Loucy (cell line): ENCODE data around the gene CACNA1S.

Experiments
- H2AFZ ChIP-seq: fragments of 200-600 bp; sonication (generic); 2 replicates; pipeline ENCODE4 v1.6.0; 2016; ENCODE audit warnings: antibody characterized with exemption, mild to moderate bottlenecking, low read length, moderate library complexity
- H3F3A ChIP-seq: fragments of 200-600 bp; 2 replicates; pipeline ENCODE4 v1.6.0; 2016; ENCODE audit warnings: antibody characterized with exemption, low read depth, mild to moderate bottlenecking
- H3K27me3 ChIP-seq: fragments of 200-600 bp; sonication (generic); 2 replicates; pipeline ENCODE4 v1.6.1; 2014; ENCODE audit warnings: low read length, mild to moderate bottlenecking; ENCODE audit not compliant: insufficient read depth, poor library complexity, severe bottlenecking
- H3K36me3 ChIP-seq: fragments of 200-600 bp; sonication (generic); 2 replicates; pipeline ENCODE4 v1.6.1; 2016; ENCODE audit warnings: low read length; ENCODE audit not compliant: insufficient read depth
- H3K4me1 ChIP-seq: fragments of 200-600 bp; sonication (generic); 2 replicates; pipeline ENCODE4 v1.5.1; 2014; ENCODE audit warnings: low read length, mild to moderate bottlenecking; ENCODE audit not compliant: insufficient read depth, poor library complexity, severe bottlenecking
- H3K4me2 ChIP-seq: fragments of 200-600 bp; sonication (generic); 2 replicates; pipeline ENCODE4 v1.6.0; 2014; ENCODE audit warnings: antibody characterized with exemption, low read length, low read depth, mild to moderate bottlenecking; ENCODE audit not compliant: poor library complexity, severe bottlenecking
- H3K4me3 ChIP-seq: fragments of 200-600 bp; sonication (generic); 2 replicates; pipeline ENCODE4 v1.5.1; 2014; ENCODE audit warnings: low read length, mild to moderate bottlenecking, mixed read lengths; ENCODE audit not compliant: poor library complexity, severe bottlenecking
- H3K79me2 ChIP-seq: fragments of 200-600 bp; sonication (generic); 2 replicates; pipeline ENCODE4 v1.6.1; 2014; ENCODE audit warnings: low read length; ENCODE audit not compliant: insufficient read depth
- H3K9ac ChIP-seq: fragments of 200-600 bp; sonication (generic); 2 replicates; pipeline ENCODE4 v1.6.0; 2014; ENCODE audit warnings: mild to moderate bottlenecking, low read depth, low read length, moderate library complexity; ENCODE audit not compliant: poor library complexity, severe bottlenecking
- H3K9me2 ChIP-seq: fragments of 200-600 bp; sonication (generic); replicated peaks from 2 replicates; pipeline ENCODE4 v1.6.1; 2016; ENCODE audit warnings: low read depth, low read length, mixed read lengths
- H3K9me3 ChIP-seq: fragments of 200-600 bp; sonication (generic); 2 replicates; pipeline ENCODE4 v1.6.1; 2014; ENCODE audit warnings: mild to moderate bottlenecking, antibody characterized with exemption, low read length, low read depth; ENCODE audit not compliant: insufficient read depth
- H4K20me1 ChIP-seq: fragments of 200-600 bp; sonication (generic); 2 replicates; pipeline ENCODE4 v1.6.0; 2014; ENCODE audit warnings: antibody characterized with exemption, low read length, mild to moderate bottlenecking; ENCODE audit not compliant: insufficient read depth, poor library complexity, severe bottlenecking
- EZH2phosphoT487 ChIP-seq: fragments of 200-600 bp; IDR thresholded peaks from 2 replicates; pipeline ENCODE4 v1.6.1; 2018; ENCODE audit warnings: antibody characterized with exemption, mild to moderate bottlenecking, moderate library complexity, borderline replicate concordance
- TF ChIP-seq, protein P1 (sequence below): fragments of 200-600 bp; sonication (generic); conservative IDR thresholded peaks from 2 replicates; pipeline ENCODE4 v1.5.1; 2014; ENCODE audit warnings: mild to moderate bottlenecking, antibody characterized with exemption, low read length

CACNA1S gene

DNA sequence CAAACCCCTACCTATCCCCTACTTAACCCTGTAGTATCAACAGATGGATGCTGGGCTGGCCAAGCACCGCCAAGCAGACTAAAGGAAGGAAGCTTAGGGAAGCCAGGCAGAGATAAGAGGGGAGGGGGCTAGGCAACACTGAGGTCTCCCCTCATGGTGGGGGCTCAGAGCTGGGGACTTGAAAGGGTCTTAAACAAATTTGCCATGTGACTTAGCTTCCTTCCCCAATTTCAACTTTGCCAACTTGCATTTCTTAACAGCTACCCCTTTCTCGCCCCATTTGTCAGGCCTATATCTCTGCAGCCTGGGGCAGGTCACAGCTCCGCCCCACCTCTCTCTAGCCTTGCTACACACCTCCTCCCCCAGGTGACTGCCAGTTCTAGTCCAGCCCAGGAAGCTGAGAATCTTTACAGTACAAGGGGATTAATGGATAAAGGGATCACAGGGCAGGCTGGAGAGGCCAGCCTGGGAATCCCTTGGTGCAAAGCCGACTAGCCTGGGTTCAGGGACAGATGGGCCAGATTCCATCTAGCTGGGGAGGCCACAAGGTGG is 92.1 kb downstream of the CACNA1S start:
- TF ChIP-seq, protein P1, sequence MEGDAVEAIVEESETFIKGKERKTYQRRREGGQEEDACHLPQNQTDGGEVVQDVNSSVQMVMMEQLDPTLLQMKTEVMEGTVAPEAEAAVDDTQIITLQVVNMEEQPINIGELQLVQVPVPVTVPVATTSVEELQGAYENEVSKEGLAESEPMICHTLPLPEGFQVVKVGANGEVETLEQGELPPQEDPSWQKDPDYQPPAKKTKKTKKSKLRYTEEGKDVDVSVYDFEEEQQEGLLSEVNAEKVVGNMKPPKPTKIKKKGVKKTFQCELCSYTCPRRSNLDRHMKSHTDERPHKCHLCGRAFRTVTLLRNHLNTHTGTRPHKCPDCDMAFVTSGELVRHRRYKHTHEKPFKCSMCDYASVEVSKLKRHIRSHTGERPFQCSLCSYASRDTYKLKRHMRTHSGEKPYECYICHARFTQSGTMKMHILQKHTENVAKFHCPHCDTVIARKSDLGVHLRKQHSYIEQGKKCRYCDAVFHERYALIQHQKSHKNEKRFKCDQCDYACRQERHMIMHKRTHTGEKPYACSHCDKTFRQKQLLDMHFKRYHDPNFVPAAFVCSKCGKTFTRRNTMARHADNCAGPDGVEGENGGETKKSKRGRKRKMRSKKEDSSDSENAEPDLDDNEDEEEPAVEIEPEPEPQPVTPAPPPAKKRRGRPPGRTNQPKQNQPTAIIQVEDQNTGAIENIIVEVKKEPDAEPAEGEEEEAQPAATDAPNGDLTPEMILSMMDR: no peak
- TF ChIP-seq EZH2phosphoT487: no peak
- peak overlapping the region; percentile 88 for H3K9ac ChIP-seq
- H3K27me3 ChIP-seq: no peaks in the 10 kb centered on the region
- H3K9me2 ChIP-seq: no peaks in the 10 kb centered on the region
- H3K4me1 ChIP-seq: peaks cover 76% of the 10 kb centered on the region
- H3F3A ChIP-seq: peaks cover 11% of the 10 kb centered on the region
- no peaks in the 10 kb centered on the region for H3K9me3 ChIP-seq
- no peak overlapping the region for H2AFZ ChIP-seq
- H3K36me3 ChIP-seq: no peaks in the 10 kb centered on the region
- H3K4me2 ChIP-seq: peak overlapping the region; percentile 86
- H3K4me3 ChIP-seq: peak overlapping the region; percentile 77
- no peaks in the 10 kb centered on the region for H4K20me1 ChIP-seq
- peaks cover 73% of the 10 kb centered on the region for H3K79me2 ChIP-seq

DNA sequence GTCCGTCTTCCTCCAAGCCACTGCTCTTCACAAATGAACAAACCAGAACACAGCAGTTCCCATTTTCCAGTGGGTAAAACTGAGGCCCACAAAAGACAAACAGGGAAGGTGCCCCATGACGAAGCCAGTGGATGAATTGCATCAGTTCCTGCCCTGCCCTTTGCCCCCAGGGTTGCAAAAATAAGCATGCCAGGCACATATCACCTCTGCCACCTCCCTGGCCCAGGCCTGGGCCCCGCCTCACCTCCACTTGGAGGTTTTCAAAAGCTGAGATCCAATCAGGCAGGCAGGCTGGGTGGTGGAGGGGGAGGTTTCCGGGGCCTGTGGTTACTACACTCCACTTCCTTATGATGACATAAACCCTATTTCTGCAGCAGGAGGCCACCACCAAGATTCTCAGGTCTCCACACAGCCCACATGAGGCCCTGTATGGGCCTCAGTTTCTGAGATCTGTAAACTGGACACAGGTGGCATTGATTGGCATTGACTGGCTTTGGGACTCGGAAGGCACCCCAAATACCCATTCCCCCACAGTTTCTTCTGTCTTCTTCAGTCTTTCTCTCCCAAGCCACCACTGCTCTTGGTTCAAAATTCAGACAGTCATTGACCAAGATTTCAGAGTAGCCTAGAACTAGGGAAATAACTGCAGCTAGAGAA is 92.8 kb downstream of the CACNA1S start:
- no peaks in the 10 kb centered on the region for H3K9me2 ChIP-seq
- no peaks in the 10 kb centered on the region for H4K20me1 ChIP-seq
- peaks cover 83% of the 10 kb centered on the region for H3K4me1 ChIP-seq
- peak overlapping the region; percentile 88 for H3K9ac ChIP-seq
- H3K4me2 ChIP-seq: peak overlapping the region; percentile 86
- H3F3A ChIP-seq: peaks cover 11% of the 10 kb centered on the region
- no peaks in the 10 kb centered on the region for H3K36me3 ChIP-seq
- H3K9me3 ChIP-seq: no peaks in the 10 kb centered on the region
- no peak overlapping the region for H2AFZ ChIP-seq
- H3K27me3 ChIP-seq: no peaks in the 10 kb centered on the region
- no peak for TF ChIP-seq EZH2phosphoT487
- TF ChIP-seq, protein P1: no peak
- peaks cover 79% of the 10 kb centered on the region for H3K79me2 ChIP-seq
- H3K4me3 ChIP-seq: peak overlapping the region; percentile 77

DNA sequence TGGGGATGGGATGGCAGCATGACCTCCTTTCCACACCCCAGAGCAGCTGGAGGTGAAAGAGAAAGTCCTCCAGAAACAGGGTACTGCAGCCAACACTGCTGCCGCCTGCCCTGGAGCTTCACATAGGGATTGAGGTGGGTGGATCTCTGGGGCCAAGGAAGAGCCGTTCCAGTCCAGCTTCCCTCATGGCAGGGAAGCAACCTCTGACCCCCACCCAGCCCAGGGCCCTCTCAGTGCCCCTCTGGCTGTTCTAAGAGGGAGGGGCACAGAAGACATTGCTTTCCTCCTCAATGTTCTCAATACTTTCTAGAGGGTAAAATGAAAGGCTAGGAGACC is 94.4 kb downstream of the CACNA1S start:
- H3K4me2 ChIP-seq: peak overlapping the region; percentile 86
- no peaks in the 10 kb centered on the region for H3K9me3 ChIP-seq
- H3K27me3 ChIP-seq: no peaks in the 10 kb centered on the region
- no peak for TF ChIP-seq EZH2phosphoT487
- TF ChIP-seq, protein P1: no peak
- peaks cover 5% of the 10 kb centered on the region for H4K20me1 ChIP-seq
- H2AFZ ChIP-seq: no peak overlapping the region
- H3K9ac ChIP-seq: peak overlapping the region; percentile 53
- H3K4me1 ChIP-seq: peaks cover 90% of the 10 kb centered on the region
- H3K9me2 ChIP-seq: no peaks in the 10 kb centered on the region
- peak overlapping the region; percentile 77 for H3K4me3 ChIP-seq
- H3K36me3 ChIP-seq: no peaks in the 10 kb centered on the region
- H3F3A ChIP-seq: peaks cover 11% of the 10 kb centered on the region
- peaks cover 92% of the 10 kb centered on the region for H3K79me2 ChIP-seq
